WTC11 (cell line): ENCODE results near the gene POU4F1. TPM values are rescaled to one million over a fixed set of nuclear protein-coding genes. Genes with fewer than 3 reads are reported as not detected.

Experiments used
- ATAC-seq: fragments of 200-7000 bp; cut with Tn5 transposase; 2 replicates; pipeline ENCODE4 v1.10.0; 2021; ENCODE audit warnings: mild to moderate bottlenecking, moderate library complexity
- CTCF ChIA-PET: fragments of 300-600 bp; sonication (Branson Sonifier 250); formaldehyde crosslinking; loops from one replicate; lab custom pipeline; 2021; ENCODE audit warnings: antibody characterized with exemption; lab: Charles Lee
- POLR2A ChIA-PET: fragments of 350-600 bp; sonication (Branson Sonifier 250); formaldehyde crosslinking; loops from one replicate; lab custom pipeline; 2021; ENCODE audit warnings: antibody characterized with exemption; lab: Charles Lee
- DNase-seq: peaks from one replicate; pipeline ENCODE4 v3.0.0; 2021; ENCODE audit warnings: low spot score
- H3K27ac Mint-ChIP-seq: 2 replicates; pipeline ENCODE4 v1.8.0; 2021; ENCODE audit warnings: mixed read lengths
- H3K27me3 Mint-ChIP-seq: 2 replicates; pipeline ENCODE4 v1.8.0; 2021; ENCODE audit warnings: low read depth, mild to moderate bottlenecking, moderate library complexity, mixed read lengths
- H3K36me3 Mint-ChIP-seq: 2 replicates; pipeline ENCODE4 v1.8.0; 2021; ENCODE audit warnings: mixed read lengths
- H3K4me1 Mint-ChIP-seq: 2 replicates; pipeline ENCODE4 v1.8.0; 2022; ENCODE audit warnings: mixed read lengths
- H3K4me3 Mint-ChIP-seq: 2 replicates; pipeline ENCODE4 v1.8.0; 2021; ENCODE audit warnings: mild to moderate bottlenecking, moderate library complexity, mixed read lengths
- H3K9me3 Mint-ChIP-seq: 2 replicates; pipeline ENCODE4 v1.8.0; 2021; ENCODE audit warnings: mixed read lengths
- AFF4 ChIP-seq: sonication (generic); formaldehyde crosslinking; IDR thresholded peaks from 2 replicates; pipeline ENCODE4 v1.8.1; 2023; ENCODE audit warnings: mild to moderate bottlenecking, missing genetic modification reagents, borderline replicate concordance
- CREM ChIP-seq: sonication (generic); formaldehyde crosslinking; IDR thresholded peaks from 2 replicates; pipeline ENCODE4 v1.8.1; 2022; ENCODE audit warnings: mild to moderate bottlenecking, missing genetic modification reagents, moderate library complexity
- E2F5 ChIP-seq: sonication (generic); formaldehyde crosslinking; IDR thresholded peaks from 2 replicates; pipeline ENCODE4 v1.8.1; 2022; ENCODE audit warnings: mild to moderate bottlenecking, moderate library complexity, missing genetic modification reagents
- ERG ChIP-seq: fragments of 250-450 bp; sonication (Bioruptor Pico); IDR thresholded peaks from 2 replicates; pipeline ENCODE4 v1.8.0; 2021; ENCODE audit warnings: mild to moderate bottlenecking
- GABPB1 ChIP-seq: sonication (generic); formaldehyde crosslinking; IDR thresholded peaks from 2 replicates; pipeline ENCODE4 v1.8.1; 2023; ENCODE audit warnings: mild to moderate bottlenecking, missing genetic modification reagents
- JUN ChIP-seq: sonication (generic); formaldehyde crosslinking; IDR thresholded peaks from 2 replicates; pipeline ENCODE4 v1.8.0; 2023; ENCODE audit warnings: mild to moderate bottlenecking, missing genetic modification reagents
- NR1H2 ChIP-seq: sonication (generic); formaldehyde crosslinking; IDR thresholded peaks from 2 replicates; pipeline ENCODE4 v1.9.0; 2021; ENCODE audit warnings: mild to moderate bottlenecking, moderate library complexity, missing genetic modification reagents
- NR3C1 ChIP-seq: sonication (generic); formaldehyde crosslinking; conservative IDR thresholded peaks from 2 replicates; pipeline ENCODE4 v1.8.1; 2023; ENCODE audit warnings: low read depth, mild to moderate bottlenecking, missing genetic modification reagents
- OVOL2 ChIP-seq: fragments of 250-450 bp; sonication (Bioruptor Pico); IDR thresholded peaks from 2 replicates; pipeline ENCODE4 v1.9.0; 2021; ENCODE audit warnings: mild to moderate bottlenecking, borderline replicate concordance
- SMAD3 ChIP-seq: sonication (generic); formaldehyde crosslinking; IDR thresholded peaks from 2 replicates; pipeline ENCODE4 v1.8.0; 2022; ENCODE audit warnings: missing genetic modification reagents, mild to moderate bottlenecking, borderline replicate concordance
- SP1 ChIP-seq: sonication (generic); formaldehyde crosslinking; conservative IDR thresholded peaks from 2 replicates; pipeline ENCODE4 v1.8.1; 2022; ENCODE audit warnings: missing genetic modification reagents
- STAT6 ChIP-seq: sonication (generic); formaldehyde crosslinking; conservative IDR thresholded peaks from 2 replicates; pipeline ENCODE4 v1.8.1; 2023; ENCODE audit warnings: mild to moderate bottlenecking, low read depth, missing genetic modification reagents, moderate library complexity
- TP53 ChIP-seq: sonication (generic); formaldehyde crosslinking; IDR thresholded peaks from 2 replicates; pipeline ENCODE4 v1.8.1; 2023; ENCODE audit warnings: mild to moderate bottlenecking, missing genetic modification reagents
- ZBTB21 ChIP-seq: sonication (generic); formaldehyde crosslinking; IDR thresholded peaks from 2 replicates; pipeline ENCODE4 v1.8.1; 2023; ENCODE audit warnings: mild to moderate bottlenecking, missing genetic modification reagents, borderline replicate concordance
- ZBTB43 ChIP-seq: sonication (generic); formaldehyde crosslinking; IDR thresholded peaks from 2 replicates; pipeline ENCODE4 v1.8.1; 2023; ENCODE audit warnings: mild to moderate bottlenecking, missing genetic modification reagents
- ZNF219 ChIP-seq: sonication (generic); formaldehyde crosslinking; IDR thresholded peaks from 2 replicates; pipeline ENCODE4 v1.8.0; 2023; ENCODE audit warnings: missing genetic modification reagents, mild to moderate bottlenecking, borderline replicate concordance
- ZNF281 ChIP-seq: sonication (generic); formaldehyde crosslinking; IDR thresholded peaks from 2 replicates; pipeline ENCODE4 v1.8.0; 2023; ENCODE audit warnings: mild to moderate bottlenecking, missing genetic modification reagents
- ZNF416 ChIP-seq: fragments of 250-450 bp; sonication (Bioruptor Pico); IDR thresholded peaks from 2 replicates; pipeline ENCODE4 v1.9.0; 2021; ENCODE audit warnings: mild to moderate bottlenecking, inconsistent platforms
- total RNA-seq: library from RNA; stranded (reverse); gene quantifications from 3 replicates; pipeline ENCODE4 v1.2.3, GENCODE V29; 2021

POU4F1 gene
- total RNA-seq, 1 experiment from 2014 or later = 0.26 TPM

- Mint-ChIP-seq H3K4me3 (no peak overlapping the region), H3K27me3 (no peaks in the 10 kb centered on the region), H3K9me3 (no peaks in the 10 kb centered on the region), H3K27ac (no peak overlapping the region), H3K36me3 (peaks cover 66% of the 10 kb centered on the region), H3K4me1 (no peaks in the 10 kb centered on the region)
- ATAC-seq (no peak), DNase-seq (no peak)
- CTCF ChIA-PET = interaction anchor here (0.9 kb wide), 1 partner anchor 25 kb away, joined by 3 read pairs; no protein-coding TSS in a partner anchor
- POLR2A ChIA-PET = interaction anchor here (0.6 kb wide), 1 partner anchor 77 kb away, joined by 3 read pairs; no protein-coding TSS in a partner anchor
- no peak for TF ChIP-seq ERG (CRISPR knock-in tag)
- no peak for TF ChIP-seq TP53 (CRISPR knock-in tag)
- TF ChIP-seq SP1 (CRISPR knock-in tag) = no peak
- no peak for TF ChIP-seq E2F5 (CRISPR knock-in tag)
- no peak for TF ChIP-seq ZBTB21 (CRISPR knock-in tag)
- no peak for TF ChIP-seq AFF4 (CRISPR knock-in tag)
- TF ChIP-seq NR3C1 = no peak
- no peak for TF ChIP-seq JUN (CRISPR knock-in tag)
- TF ChIP-seq GABPB1 = no peak
- no peak for TF ChIP-seq OVOL2 (CRISPR knock-in tag)
- no peak for TF ChIP-seq CREM (CRISPR knock-in tag)
- no peak for TF ChIP-seq SMAD3
- TF ChIP-seq ZNF281 (CRISPR knock-in tag) = no peak
- no peak for TF ChIP-seq ZBTB43 (CRISPR knock-in tag)
- no peak for TF ChIP-seq STAT6 (CRISPR knock-in tag)
- TF ChIP-seq ZNF219 (CRISPR knock-in tag) = no peak
- no peak for TF ChIP-seq ZNF416
- no peak for TF ChIP-seq NR1H2 (CRISPR knock-in tag)
These were observed 29.6 kb upstream of the POU4F1 start for GRCh38 chr13:78632996-78633395.
